Activated naive CD4-positive, alpha-beta T cell treated with anti-CD3 and anti-CD28 coated beads, Interleukin-2, amount 10 ng/mL, durations not matched to agents 7 days and 5 days (primary cell): ENCODE measurements around the gene INPP4A.
A peak's percentile ranks its signal among the peaks of the same experiment; 100 is the strongest.

Experiments used
- CTCF ChIA-PET: fragments of 350-600 bp; sonication (Branson Sonifier 250); formaldehyde crosslinking; loops from one replicate; lab custom pipeline; 2021; ENCODE audit warnings: antibody characterized with exemption; lab: Charles Lee
- DNase-seq: peaks from one replicate; pipeline ENCODE4 v3.0.0-alpha.2; 2020
- H3K27ac Mint-ChIP-seq: one replicate; pipeline ENCODE4 v1.8.0; 2021; ENCODE audit warnings: mild to moderate bottlenecking, moderate library complexity, mixed read lengths
- H3K27me3 Mint-ChIP-seq: one replicate; pipeline ENCODE4 v1.8.0; 2021; ENCODE audit warnings: mild to moderate bottlenecking, mixed read lengths
- H3K36me3 Mint-ChIP-seq: one replicate; pipeline ENCODE4 v1.8.0; 2021; ENCODE audit warnings: mixed read lengths
- H3K4me1 Mint-ChIP-seq: one replicate; pipeline ENCODE4 v1.8.0; 2021; ENCODE audit warnings: mixed read lengths
- H3K4me3 Mint-ChIP-seq: one replicate; pipeline ENCODE4 v1.8.0; 2021; ENCODE audit warnings: mild to moderate bottlenecking, moderate library complexity, mixed read lengths
- H3K9me3 Mint-ChIP-seq: one replicate; pipeline ENCODE4 v1.8.0; 2021; ENCODE audit warnings: mixed read lengths

The INPP4A gene

GRCh38 chr2:98503481-98504105, 58.9 kb downstream of the INPP4A start:
- Mint-ChIP-seq H3K36me3 (peaks cover 77% of the 10 kb centered on the region), H3K4me1 (peaks cover 76% of the 10 kb centered on the region), H3K27ac (peak overlapping the region; percentile 25), H3K4me3 (no peak overlapping the region), H3K9me3 (no peaks in the 10 kb centered on the region), H3K27me3 (no peaks in the 10 kb centered on the region)
- no peak for DNase-seq
- CTCF ChIA-PET = interaction anchor here (1.6 to 2.3 kb wide), 2 partner anchors 16 to 91 kb away, joined by 6 to 11 read pairs; no protein-coding TSS in a partner anchor

- H3K4me1 Mint-ChIP-seq = peaks cover 81% of the 10 kb centered on the region
Observed at GRCh38 chr2:98504381-98505109, 59.9 kb downstream of the INPP4A start.

GRCh38 chr2:98505311-98505808, 60.7 kb downstream of the INPP4A start:
- Mint-ChIP-seq H3K27me3 (no peaks in the 10 kb centered on the region), H3K36me3 (peaks cover 71% of the 10 kb centered on the region), H3K9me3 (no peaks in the 10 kb centered on the region), H3K4me1 (peaks cover 87% of the 10 kb centered on the region), H3K27ac (peak overlapping the region; percentile 49), H3K4me3 (no peak overlapping the region)
- CTCF ChIA-PET = interaction anchor here (1.4 kb wide), 1 partner anchor 51 kb away, joined by 3 read pairs; no protein-coding TSS in a partner anchor
- DNase-seq = no peak

More at GRCh38 chr2:98504381-98505109, 59.9 kb downstream of the INPP4A start:
- Mint-ChIP-seq H3K27me3 (no peaks in the 10 kb centered on the region), H3K4me3 (no peak overlapping the region), H3K27ac (no peak overlapping the region), H3K9me3 (no peaks in the 10 kb centered on the region), H3K36me3 (peaks cover 72% of the 10 kb centered on the region)
- no peak for DNase-seq
- CTCF ChIA-PET = interaction anchor here (1.6 to 2.3 kb wide), 2 partner anchors 17 to 92 kb away, joined by 6 to 11 read pairs; no protein-coding TSS in a partner anchor

GRCh38 chr2:98505971-98506664, 61.5 kb downstream of the INPP4A start:
- H3K27me3 Mint-ChIP-seq = no peaks in the 10 kb centered on the region
- peaks cover 68% of the 10 kb centered on the region for H3K36me3 Mint-ChIP-seq
- no peaks in the 10 kb centered on the region for H3K9me3 Mint-ChIP-seq
- DNase-seq = no peak
- H3K4me1 Mint-ChIP-seq = peaks cover 87% of the 10 kb centered on the region
- H3K27ac Mint-ChIP-seq = peak overlapping the region; percentile 49
- H3K4me3 Mint-ChIP-seq = no peak overlapping the region
- CTCF ChIA-PET = interaction anchor here (0.5 to 1.7 kb wide), 3 partner anchors 18 to 96 kb away, joined by 3 to 4 read pairs (median 3); no protein-coding TSS in a partner anchor

GRCh38 chr2:98506881-98507280, 62.2 kb downstream of the INPP4A start:
- H3K4me3 Mint-ChIP-seq = no peak overlapping the region

GRCh38 chr2:98507461-98507860, 62.8 kb downstream of the INPP4A start:
- H3K9me3 Mint-ChIP-seq = no peaks in the 10 kb centered on the region
- H3K4me1 Mint-ChIP-seq = peaks cover 88% of the 10 kb centered on the region
- CTCF ChIA-PET = interaction anchor here (0.8 to 1.7 kb wide), 5 partner anchors 12 to 95 kb away, joined by 3 to 7 read pairs (median 3); no protein-coding TSS in a partner anchor
- peaks cover 66% of the 10 kb centered on the region for H3K36me3 Mint-ChIP-seq
- H3K27ac Mint-ChIP-seq = peak overlapping the region; percentile 75
- H3K27me3 Mint-ChIP-seq = no peaks in the 10 kb centered on the region
- DNase-seq = no peak
- H3K4me3 Mint-ChIP-seq = no peak overlapping the region

More at GRCh38 chr2:98506881-98507280, 62.2 kb downstream of the INPP4A start:
- H3K27me3 Mint-ChIP-seq = no peaks in the 10 kb centered on the region
- peak overlapping the region; percentile 75 for H3K27ac Mint-ChIP-seq
- CTCF ChIA-PET = interaction anchor here (1.1 to 1.7 kb wide), 2 partner anchors 19 to 60 kb away, joined by 3 to 4 read pairs; no protein-coding TSS in a partner anchor
- H3K36me3 Mint-ChIP-seq = peaks cover 64% of the 10 kb centered on the region
- no peaks in the 10 kb centered on the region for H3K9me3 Mint-ChIP-seq
- H3K4me1 Mint-ChIP-seq = peaks cover 88% of the 10 kb centered on the region
- no peak for DNase-seq

- H3K27ac Mint-ChIP-seq = peak overlapping the region; percentile 72
- peaks cover 87% of the 10 kb centered on the region for H3K4me1 Mint-ChIP-seq
- H3K4me3 Mint-ChIP-seq = no peak overlapping the region
- no peaks in the 10 kb centered on the region for H3K9me3 Mint-ChIP-seq
- CTCF ChIA-PET = interaction anchor here (0.8 to 1.7 kb wide), 6 partner anchors 11 to 95 kb away, joined by 3 to 7 read pairs (median 4); no protein-coding TSS in a partner anchor
- no peak for DNase-seq
- H3K27me3 Mint-ChIP-seq = no peaks in the 10 kb centered on the region
- H3K36me3 Mint-ChIP-seq = peaks cover 66% of the 10 kb centered on the region
Observed at GRCh38 chr2:98507891-98508708, 63.4 kb downstream of the INPP4A start.

GRCh38 chr2:98508709-98509066, 64.0 kb downstream of the INPP4A start:
- CTCF ChIA-PET = interaction anchor here (1.5 to 1.6 kb wide), 2 partner anchors 21 to 96 kb away, joined by 6 to 7 read pairs; no protein-coding TSS in a partner anchor
- peak overlapping the region; percentile 72 for H3K27ac Mint-ChIP-seq

GRCh38 chr2:98509542-98510321, 65.1 kb downstream of the INPP4A start:
- Mint-ChIP-seq H3K9me3 (no peaks in the 10 kb centered on the region), H3K4me3 (no peak overlapping the region), H3K4me1 (peaks cover 87% of the 10 kb centered on the region), H3K36me3 (peaks cover 56% of the 10 kb centered on the region), H3K27ac (peak overlapping the region; percentile 77), H3K27me3 (no peaks in the 10 kb centered on the region)
- no peak for DNase-seq
- CTCF ChIA-PET = interaction anchor here (1.5 kb wide), 1 partner anchor 22 kb away, joined by 6 read pairs; no protein-coding TSS in a partner anchor

More at GRCh38 chr2:98508709-98509066, 64.0 kb downstream of the INPP4A start:
- DNase-seq = peak; percentile 41
- Mint-ChIP-seq H3K27me3 (no peaks in the 10 kb centered on the region), H3K36me3 (peaks cover 64% of the 10 kb centered on the region), H3K4me3 (no peak overlapping the region), H3K4me1 (peaks cover 87% of the 10 kb centered on the region), H3K9me3 (no peaks in the 10 kb centered on the region)

- no peak for DNase-seq
- CTCF ChIA-PET = no interaction called here
- peaks cover 53% of the 10 kb centered on the region for H3K36me3 Mint-ChIP-seq
- H3K4me1 Mint-ChIP-seq = peaks cover 87% of the 10 kb centered on the region
- H3K9me3 Mint-ChIP-seq = no peaks in the 10 kb centered on the region
- H3K27me3 Mint-ChIP-seq = no peaks in the 10 kb centered on the region
- no peak overlapping the region for H3K4me3 Mint-ChIP-seq
- peak overlapping the region; percentile 77 for H3K27ac Mint-ChIP-seq
Observed at GRCh38 chr2:98510322-98510662, 65.6 kb downstream of the INPP4A start.

- Mint-ChIP-seq H3K4me3 (no peak overlapping the region), H3K36me3 (peaks cover 48% of the 10 kb centered on the region), H3K4me1 (peaks cover 87% of the 10 kb centered on the region), H3K9me3 (no peaks in the 10 kb centered on the region), H3K27ac (no peak overlapping the region), H3K27me3 (no peaks in the 10 kb centered on the region)
- DNase-seq = no peak
- CTCF ChIA-PET = no interaction called here
Observed at GRCh38 chr2:98511981-98512380, 67.3 kb downstream of the INPP4A start.

GRCh38 chr2:98512699-98513098, 68.0 kb downstream of the INPP4A start:
- peaks cover 86% of the 10 kb centered on the region for H3K4me1 Mint-ChIP-seq
- CTCF ChIA-PET = no interaction called here
- peak overlapping the region; percentile 11 for H3K27ac Mint-ChIP-seq
- peaks cover 46% of the 10 kb centered on the region for H3K36me3 Mint-ChIP-seq
- no peaks in the 10 kb centered on the region for H3K27me3 Mint-ChIP-seq
- no peaks in the 10 kb centered on the region for H3K9me3 Mint-ChIP-seq
- no peak overlapping the region for H3K4me3 Mint-ChIP-seq
- no peak for DNase-seq
